HepG2 (cell line): Measurements from ENCODE around the gene LEPROT. TPM values are rescaled to one million over a fixed set of nuclear protein-coding genes. Genes with fewer than 3 reads are reported as not detected.

ENCODE experiments used
- ATM ChIP-seq: fragments of 450-650 bp; IDR thresholded peaks from 2 replicates; pipeline ENCODE4 v1.7.1; 2017; ENCODE audit warnings: mild to moderate bottlenecking, borderline replicate concordance
- DNMT1 ChIP-seq: sonication (generic); formaldehyde crosslinking; IDR thresholded peaks from 2 replicates; pipeline ENCODE4 v1.5.1; 2020; ENCODE audit warnings: mild to moderate bottlenecking, missing genetic modification reagents
- EP300 ChIP-seq, 3 experiments: sonication (generic) in 1 of 3; formaldehyde crosslinking in 1 of 3; IDR thresholded peaks; 2 replicates each; pipeline versions ENCODE4 v1.5.1 to v1.6.1; 2011 to 2020; ENCODE audit warnings: low read depth in 2 of 3, low read length in 2 of 3, borderline replicate concordance in 1 of 3, improper control_type of control experiment in 1 of 3, mild to moderate bottlenecking in 1 of 3, missing genetic modification reagents in 1 of 3, moderate library complexity in 1 of 3
- FOXP4 ChIP-seq: sonication (generic); formaldehyde crosslinking; IDR thresholded peaks from 2 replicates; pipeline ENCODE4 v1.4.0; 2020; ENCODE audit warnings: missing genetic modification reagents
- GATA4 ChIP-seq: sonication (generic); IDR thresholded peaks from 2 replicates; pipeline ENCODE4 v1.6.1; 2016; ENCODE audit warnings: antibody characterized with exemption, low read depth, borderline replicate concordance
- GATAD1 ChIP-seq: IDR thresholded peaks from 2 replicates; pipeline ENCODE4 v1.6.1; 2016; ENCODE audit warnings: missing genetic modification reagents, missing compliant biosample characterization
- HOMEZ ChIP-seq: IDR thresholded peaks from 2 replicates; pipeline ENCODE4 v1.6.1; 2016; ENCODE audit warnings: low read depth
- IRF2 ChIP-seq: IDR thresholded peaks from 2 replicates; pipeline ENCODE4 v1.6.1; 2018; ENCODE audit warnings: missing genetic modification reagents, missing compliant biosample characterization
- NFIC ChIP-seq: IDR thresholded peaks from 2 replicates; pipeline ENCODE4 v1.6.1; 2012; ENCODE audit warnings: mild to moderate bottlenecking, low read length, inconsistent platforms
- PAWR ChIP-seq: sonication (generic); formaldehyde crosslinking; IDR thresholded peaks from 2 replicates; pipeline ENCODE4 v1.4.0; 2020; ENCODE audit warnings: missing genetic modification reagents, mild to moderate bottlenecking, borderline replicate concordance
- POGK ChIP-seq: sonication (generic); formaldehyde crosslinking; conservative IDR thresholded peaks from 2 replicates; pipeline ENCODE4 v1.8.0; 2022; ENCODE audit warnings: mild to moderate bottlenecking, moderate library complexity, missing genetic modification reagents
- RBM22 ChIP-seq: fragments of 200-400 bp; formaldehyde crosslinking; optimal IDR thresholded peaks from 2 replicates; pipeline ENCODE3; 2017; ENCODE audit warnings: mild to moderate bottlenecking, low read length, moderate library complexity
- SIN3A ChIP-seq: IDR thresholded peaks from 2 replicates; pipeline ENCODE4 v1.6.1; 2011; ENCODE audit warnings: low read depth, mild to moderate bottlenecking, control low read depth, low read length, borderline replicate concordance
- SP5 ChIP-seq: IDR thresholded peaks from 2 replicates; pipeline ENCODE4 v1.6.1; 2016; ENCODE audit warnings: low read depth, borderline replicate concordance
- TBL1XR1 ChIP-seq: fragments of 150-350 bp; IDR thresholded peaks from 2 replicates; pipeline ENCODE4 v1.6.1; 2014; ENCODE audit warnings: borderline replicate concordance, low read length; ENCODE audit not compliant: partially characterized antibody
- TEAD2 ChIP-seq: sonication (generic); formaldehyde crosslinking; IDR thresholded peaks from 2 replicates; pipeline ENCODE4 v1.9.0; 2021; ENCODE audit warnings: missing genetic modification reagents
- TIGD3 ChIP-seq: sonication (generic); formaldehyde crosslinking; IDR thresholded peaks from 2 replicates; pipeline ENCODE4 v1.5.1; 2020; ENCODE audit warnings: mild to moderate bottlenecking, missing genetic modification reagents, borderline replicate concordance
- ZBTB2 ChIP-seq: sonication (generic); formaldehyde crosslinking; IDR thresholded peaks from 2 replicates; pipeline ENCODE4 v1.8.0; 2022; ENCODE audit warnings: low read depth, missing genetic modification reagents
- ZNF205 ChIP-seq: IDR thresholded peaks from 2 replicates; pipeline ENCODE4 v1.6.1; 2018; ENCODE audit warnings: missing biosample characterization, missing genetic modification reagents
- ZNF598 ChIP-seq: sonication (generic); formaldehyde crosslinking; IDR thresholded peaks from 2 replicates; pipeline ENCODE4 v1.5.1; 2020; ENCODE audit warnings: mild to moderate bottlenecking, missing genetic modification reagents, borderline replicate concordance
- ZNF713 ChIP-seq: sonication (generic); formaldehyde crosslinking; IDR thresholded peaks from 2 replicates; pipeline ENCODE4 v1.4.0; 2020; ENCODE audit warnings: mild to moderate bottlenecking, missing genetic modification reagents
- polyA plus RNA-seq, 8 experiments: library from polyadenylated mRNA; depleted of rRNA in 3 of 8; stranded (reverse) in 7 of 8; unstranded in 1 of 8; fragments of >200 nt; fragmentation: Illumina TruSeq in 4 of 8; extraction: Trizol in 4 of 8; gene quantifications; 2 replicates each; pipeline versions ENCODE4 v1.2.1 to v1.2.3, GENCODE V29; 2011 to 2016; ENCODE audit warnings: low read depth in 4 of 8, missing spikeins in 1 of 8, mixed read lengths in 1 of 8; ENCODE audit not compliant: insufficient read depth in 1 of 8
- total RNA-seq, 5 experiments: library from RNA; depleted of rRNA; stranded (reverse); fragments of >200 nt; fragmentation: Illumina TruSeq; extraction: Trizol; gene quantifications; 2 replicates each; pipeline ENCODE4 v1.2.3, GENCODE V29; 2016; ENCODE audit warnings: low read depth in 1 of 5

Gene LEPROT
- total and polyA plus RNA-seq, 2 of the 13 experiments (the other 11 are each of a cell fraction or from before 2014, with no cell fraction given): 36.8 to 51.4 TPM

- TF ChIP-seq ZBTB2 (CRISPR knock-in tag): no peak
- peak; percentile 30; the same call in 1 of the 2 replicates for TF ChIP-seq IRF2 (CRISPR knock-in tag)
- peak; percentile 75 for TF ChIP-seq TBL1XR1
- peak; percentile 96 for TF ChIP-seq NFIC
- TF ChIP-seq GATAD1 (CRISPR knock-in tag): peak; percentile 32; the same call in 1 of the 2 replicates
- no peak for TF ChIP-seq ZNF598 (CRISPR knock-in tag)
- peak; percentile 89; the same call in 1 of the 2 replicates for TF ChIP-seq HOMEZ (CRISPR knock-in tag)
- TF ChIP-seq ZNF205 (CRISPR knock-in tag): peak; percentile 67; the same call in 1 of the 2 replicates
- TF ChIP-seq POGK (CRISPR knock-in tag): no peak
- no peak for TF ChIP-seq PAWR (CRISPR knock-in tag)
- peak; percentile 71; the same call in 1 of the 2 replicates for TF ChIP-seq SP5 (CRISPR knock-in tag)
- no peak for TF ChIP-seq ZNF713 (CRISPR knock-in tag)
- peak; percentile 80 for TF ChIP-seq FOXP4
- peak; percentile 79; the same call in 1 of the 2 replicates for TF ChIP-seq GATA4
- TF ChIP-seq TIGD3: no peak
- TF ChIP-seq RBM22: no peak
- peak; percentile 19 to 94; a peak in 2 of 4 replicates for TF ChIP-seq EP300 (IDR thresholded peaks at IDR 0.05; ENCODE audit: low read depth in 2 of 2, low read length in 2 of 2)
- TF ChIP-seq EP300 (CRISPR knock-in tag; IDR thresholded peaks at IDR 0.05; ENCODE audit: borderline replicate concordance): peak; percentile 46; the same call in 1 of the 2 replicates
- TF ChIP-seq ATM: no peak
- TF ChIP-seq SIN3A: no peak
- no peak for TF ChIP-seq TEAD2
- no peak for TF ChIP-seq DNMT1
These were observed 63.7 kb downstream of the LEPROT start (continued) for GRCh38 chr1:65483993-65484754.
